GM10248 (cell line): Measurements from ENCODE around the gene AMBP.

ENCODE experiments used
- CTCF ChIA-PET: fragments of 300-600 bp; sonication (Branson Sonifier 250); formaldehyde crosslinking; extraction: SDS; loops from one replicate; lab custom pipeline; 2021; ENCODE audit warnings: antibody characterized with exemption; lab: Yijun Ruan, JAX
- POLR2A ChIA-PET: fragments of 350-650 bp; sonication (Branson Sonifier 250); formaldehyde crosslinking; extraction: SDS; loops from one replicate; lab custom pipeline; 2020; ENCODE audit warnings: antibody characterized with exemption; lab: Yijun Ruan, JAX
- DNase-seq: peaks from one replicate; pipeline ENCODE4 v3.0.0; 2012; ENCODE audit errors: extremely low spot score
- TF ChIP-seq, protein P1 (sequence below): IDR thresholded peaks from 2 replicates; pipeline ENCODE4 v1.5.1; 2012; ENCODE audit warnings: mild to moderate bottlenecking, low read depth; ENCODE audit errors: extremely low read depth, missing control alignments, control extremely low read depth

The AMBP gene

DNA sequence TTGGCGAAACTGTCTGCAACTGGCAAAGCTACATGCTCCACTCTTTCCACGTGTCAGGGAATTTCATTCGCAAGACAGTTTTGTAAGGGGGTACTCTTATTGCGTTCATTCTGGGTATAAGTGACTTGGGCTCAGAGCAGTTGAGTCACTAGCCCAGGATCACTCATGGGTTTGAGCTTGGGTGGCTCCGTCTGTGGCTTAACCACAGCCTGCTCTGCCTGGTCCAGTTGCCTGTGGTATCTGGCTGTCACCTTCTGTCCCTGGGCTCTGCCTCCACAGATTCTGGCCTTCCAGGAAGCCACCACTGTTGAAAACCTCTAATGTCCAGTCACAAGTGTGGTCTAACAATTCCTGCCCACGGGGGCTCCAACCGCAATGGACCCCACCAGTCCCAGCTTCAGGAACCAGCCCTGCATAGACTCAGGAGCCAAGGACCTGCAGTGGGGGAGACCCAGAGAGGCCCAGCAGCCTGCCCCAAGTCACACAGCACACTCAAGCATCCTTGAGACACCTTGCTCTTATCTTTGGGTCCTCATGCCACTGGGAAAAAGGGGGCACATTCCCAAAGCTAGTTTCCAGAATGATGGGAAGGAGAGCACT is 10.6 kb upstream of the AMBP start:
- ChIA-PET POLR2A (no interaction called here), CTCF (interaction anchor here (1.2 to 2.4 kb wide), 5 partner anchors 11 to 202 kb away, joined by 3 to 7 read pairs (median 5); partner anchors contain the start of gene AMBP)
- DNase-seq = no peak
- TF ChIP-seq, protein P1, sequence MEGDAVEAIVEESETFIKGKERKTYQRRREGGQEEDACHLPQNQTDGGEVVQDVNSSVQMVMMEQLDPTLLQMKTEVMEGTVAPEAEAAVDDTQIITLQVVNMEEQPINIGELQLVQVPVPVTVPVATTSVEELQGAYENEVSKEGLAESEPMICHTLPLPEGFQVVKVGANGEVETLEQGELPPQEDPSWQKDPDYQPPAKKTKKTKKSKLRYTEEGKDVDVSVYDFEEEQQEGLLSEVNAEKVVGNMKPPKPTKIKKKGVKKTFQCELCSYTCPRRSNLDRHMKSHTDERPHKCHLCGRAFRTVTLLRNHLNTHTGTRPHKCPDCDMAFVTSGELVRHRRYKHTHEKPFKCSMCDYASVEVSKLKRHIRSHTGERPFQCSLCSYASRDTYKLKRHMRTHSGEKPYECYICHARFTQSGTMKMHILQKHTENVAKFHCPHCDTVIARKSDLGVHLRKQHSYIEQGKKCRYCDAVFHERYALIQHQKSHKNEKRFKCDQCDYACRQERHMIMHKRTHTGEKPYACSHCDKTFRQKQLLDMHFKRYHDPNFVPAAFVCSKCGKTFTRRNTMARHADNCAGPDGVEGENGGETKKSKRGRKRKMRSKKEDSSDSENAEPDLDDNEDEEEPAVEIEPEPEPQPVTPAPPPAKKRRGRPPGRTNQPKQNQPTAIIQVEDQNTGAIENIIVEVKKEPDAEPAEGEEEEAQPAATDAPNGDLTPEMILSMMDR = no peak

- no peak for DNase-seq
- ChIA-PET POLR2A (no interaction called here), CTCF (interaction anchor here (1.4 to 2.4 kb wide), 3 partner anchors 10 to 203 kb away, joined by 3 to 7 read pairs (median 5); partner anchors contain the start of gene AMBP)
- TF ChIP-seq, protein P1 = no peak
Measured at GRCh38 chr9:114087721-114088120, 9.6 kb upstream of the AMBP start.

GRCh38 chr9:114086607-114087006 is 8.5 kb upstream of the AMBP start:
- TF ChIP-seq, protein P1 = no peak
- ChIA-PET CTCF (interaction anchor here (1.3 to 2.4 kb wide), 2 partner anchors 9 to 213 kb away, joined by 3 to 7 read pairs; partner anchors contain the start of gene AMBP), POLR2A (no interaction called here)

GRCh38 chr9:114086009-114086408 is 7.9 kb upstream of the AMBP start:
- CTCF ChIA-PET = interaction anchor here (1.3 to 2.4 kb wide), 2 partner anchors 9 to 213 kb away, joined by 3 to 7 read pairs; partner anchors contain the start of gene AMBP
- DNase-seq = no peak
- POLR2A ChIA-PET = no interaction called here
- TF ChIP-seq, protein P1 = no peak

More at GRCh38 chr9:114086607-114087006, 8.5 kb upstream of the AMBP start:
- no peak for DNase-seq

DNA sequence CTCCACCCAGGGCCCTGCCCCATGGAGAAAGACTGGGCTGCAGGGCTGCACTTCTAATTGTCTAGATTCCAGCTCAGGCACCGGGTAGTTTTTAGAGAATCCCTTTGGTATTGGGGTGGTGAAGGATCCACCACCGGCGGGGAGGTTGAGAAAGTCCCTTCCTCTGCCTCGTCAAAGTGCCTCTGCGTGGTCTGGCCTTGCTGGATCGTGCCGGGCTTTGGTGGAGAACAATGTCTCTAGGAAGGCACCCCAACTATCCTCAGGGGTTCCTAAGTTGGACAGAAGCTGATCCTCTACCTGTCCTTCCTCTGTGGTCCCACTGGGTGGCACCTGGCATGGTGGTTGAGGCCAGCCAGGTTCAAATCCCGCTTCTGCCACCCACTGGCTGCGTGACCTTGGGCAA is 7.3 kb upstream of the AMBP start:
- DNase-seq = no peak
- TF ChIP-seq, protein P1 = no peak
- CTCF ChIA-PET = interaction anchor here (2.2 to 4.8 kb wide), 4 partner anchors 9 to 224 kb away, joined by 8 to 48 read pairs (median 38); no protein-coding TSS in a partner anchor
- POLR2A ChIA-PET = no interaction called here

DNA sequence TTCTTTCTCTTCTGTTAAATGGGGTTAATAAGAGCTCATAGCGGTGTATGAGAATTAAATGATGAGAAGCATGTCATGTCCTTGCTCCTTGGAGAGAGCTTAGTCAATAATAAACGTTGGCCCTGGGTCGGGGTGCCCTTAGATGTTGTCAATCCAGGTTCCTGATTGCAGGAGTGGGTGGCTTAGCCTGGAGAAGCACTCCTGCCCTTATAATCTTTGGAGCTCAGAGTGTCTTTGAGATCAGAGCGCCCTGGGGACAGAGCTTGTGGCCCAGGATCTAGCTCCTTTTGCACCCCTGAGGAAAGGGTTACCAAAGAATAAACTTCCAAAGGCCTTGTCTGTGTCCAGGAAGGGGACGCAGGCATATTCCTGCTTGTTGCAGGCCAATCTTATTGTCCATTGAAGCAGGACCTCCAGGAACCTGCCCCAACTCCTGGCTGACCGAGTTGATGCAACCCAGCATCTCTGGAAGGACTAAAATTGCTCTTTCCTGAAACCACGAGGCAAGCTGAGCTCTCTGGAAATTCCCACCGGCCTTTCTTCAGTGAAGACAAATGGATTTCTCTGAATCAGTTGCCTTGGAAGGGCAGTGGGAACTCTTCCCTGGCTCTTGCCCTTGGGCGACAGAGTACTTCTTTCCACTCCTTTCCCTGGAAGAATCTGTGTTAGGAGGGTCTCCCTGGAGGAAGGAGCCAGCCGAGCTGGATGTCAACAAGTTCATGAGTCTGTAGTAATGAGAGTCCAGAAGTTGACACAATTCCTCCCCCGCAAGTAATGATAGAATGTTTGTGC is 6.4 kb upstream of the AMBP start:
- POLR2A ChIA-PET = no interaction called here

More for the DNA sequence above, 6.4 kb upstream of the AMBP start:
- TF ChIP-seq, protein P1 = no peak
- no peak for DNase-seq
- CTCF ChIA-PET = interaction anchor here (0.7 to 4.8 kb wide), 11 partner anchors 10 to 225 kb away, joined by 3 to 80 read pairs (median 10); partner anchors contain the start of genes COL27A1 and KIF12
